Uterus (tissue), 2 donors: Measurements from ENCODE around the gene DNAJC9.

Source experiments
- CTCF ChIP-seq, 4 experiments: fragments of 200-600 bp in 2 of 4; fragments of 450-650 bp in 2 of 4; sonication (generic) in 2 of 4; IDR thresholded peaks; one replicate each; pipeline ENCODE4 v1.5.1; 2016 to 2019; ENCODE audit warnings: antibody characterized with exemption in 4 of 4, mild to moderate bottlenecking in 2 of 4, moderate library complexity in 1 of 4
- POLR2A ChIP-seq, 2 donors: fragments of 450-650 bp; IDR thresholded peaks; one replicate each; pipeline ENCODE4 v1.6.1; 2016; ENCODE audit warnings: antibody characterized with exemption in 2 of 2, mild to moderate bottlenecking in 1 of 2, moderate library complexity in 1 of 2

- TF ChIP-seq CTCF (IDR thresholded peaks at IDR 0.05) (no peak), POLR2A (IDR thresholded peaks at IDR 0.05) (no peak)
These were observed 46.4 kb upstream of the DNAJC9 start for GRCh38 chr10:73293461-73293860.
